D721Med (cell line): ENCODE results near the gene PPP1R37.
"Not testable (repeated sequence)": the region's sequence is repeated elsewhere in the genome, so short reads cannot be mapped to it uniquely, and the experiment has no call there.

Experiments used
- DNase-seq: peaks from one replicate; pipeline ENCODE4 v3.0.0; 2011; ENCODE audit warnings: low spot score; ENCODE audit not compliant: insufficient read length
- FAIRE-seq: peaks from 2 replicates; lab custom pipeline; 2011; peaks lifted over from hg19 to GRCh38; lab: Jason Lieb, UNC
- TF ChIP-seq, protein P1 (sequence below): IDR thresholded peaks from 2 replicates; pipeline ENCODE4 v1.5.1; 2012; ENCODE audit warnings: mild to moderate bottlenecking, control low read depth; ENCODE audit not compliant: insufficient read depth; ENCODE audit errors: missing control alignments

The PPP1R37 gene

GRCh38 chr19:45100846-45101252 lies 7.9 kb downstream of the PPP1R37 start:
- TF ChIP-seq, protein P1, sequence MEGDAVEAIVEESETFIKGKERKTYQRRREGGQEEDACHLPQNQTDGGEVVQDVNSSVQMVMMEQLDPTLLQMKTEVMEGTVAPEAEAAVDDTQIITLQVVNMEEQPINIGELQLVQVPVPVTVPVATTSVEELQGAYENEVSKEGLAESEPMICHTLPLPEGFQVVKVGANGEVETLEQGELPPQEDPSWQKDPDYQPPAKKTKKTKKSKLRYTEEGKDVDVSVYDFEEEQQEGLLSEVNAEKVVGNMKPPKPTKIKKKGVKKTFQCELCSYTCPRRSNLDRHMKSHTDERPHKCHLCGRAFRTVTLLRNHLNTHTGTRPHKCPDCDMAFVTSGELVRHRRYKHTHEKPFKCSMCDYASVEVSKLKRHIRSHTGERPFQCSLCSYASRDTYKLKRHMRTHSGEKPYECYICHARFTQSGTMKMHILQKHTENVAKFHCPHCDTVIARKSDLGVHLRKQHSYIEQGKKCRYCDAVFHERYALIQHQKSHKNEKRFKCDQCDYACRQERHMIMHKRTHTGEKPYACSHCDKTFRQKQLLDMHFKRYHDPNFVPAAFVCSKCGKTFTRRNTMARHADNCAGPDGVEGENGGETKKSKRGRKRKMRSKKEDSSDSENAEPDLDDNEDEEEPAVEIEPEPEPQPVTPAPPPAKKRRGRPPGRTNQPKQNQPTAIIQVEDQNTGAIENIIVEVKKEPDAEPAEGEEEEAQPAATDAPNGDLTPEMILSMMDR = no peak
- FAIRE-seq (no peak), DNase-seq (no peak)

GRCh38 chr19:45101806-45102205 lies 8.8 kb downstream of the PPP1R37 start:
- FAIRE-seq (no peak), DNase-seq (no peak)
- TF ChIP-seq, protein P1 = no peak

GRCh38 chr19:45102481-45102880 lies 9.5 kb downstream of the PPP1R37 start:
- no peak for FAIRE-seq
- DNase-seq = no peak
- TF ChIP-seq, protein P1 = no peak

DNA sequence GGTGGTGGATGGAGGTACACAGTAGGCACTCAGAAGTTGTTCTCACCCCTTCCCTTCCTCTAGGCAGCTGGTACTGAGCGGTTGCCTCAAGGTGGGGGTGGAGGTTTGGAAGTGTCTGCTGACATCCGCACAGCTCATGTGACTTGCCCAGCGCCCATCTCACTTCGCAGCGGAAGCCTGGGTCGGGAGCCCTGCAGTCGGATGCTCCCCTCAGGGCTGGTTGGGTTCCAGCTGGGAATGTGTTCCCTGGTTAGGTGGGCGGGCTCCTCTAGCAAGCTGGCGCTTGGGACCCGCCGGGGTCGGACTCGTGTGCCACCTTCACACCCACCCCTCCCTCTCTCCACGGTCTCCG lies 10.2 kb downstream of the PPP1R37 start:
- DNase-seq = no peak
- FAIRE-seq = no peak
- TF ChIP-seq, protein P1 = no peak

- DNase-seq (peak; percentile 97), FAIRE-seq (peak; percentile 75)
- TF ChIP-seq, protein P1 = peak; percentile 32
These were observed 10.7 kb downstream of the PPP1R37 start for GRCh38 chr19:45103508-45104319.

GRCh38 chr19:45104658-45105349 lies 11.8 kb downstream of the PPP1R37 start:
- DNase-seq (no peak), FAIRE-seq (no peak)
- TF ChIP-seq, protein P1 = no peak

DNA sequence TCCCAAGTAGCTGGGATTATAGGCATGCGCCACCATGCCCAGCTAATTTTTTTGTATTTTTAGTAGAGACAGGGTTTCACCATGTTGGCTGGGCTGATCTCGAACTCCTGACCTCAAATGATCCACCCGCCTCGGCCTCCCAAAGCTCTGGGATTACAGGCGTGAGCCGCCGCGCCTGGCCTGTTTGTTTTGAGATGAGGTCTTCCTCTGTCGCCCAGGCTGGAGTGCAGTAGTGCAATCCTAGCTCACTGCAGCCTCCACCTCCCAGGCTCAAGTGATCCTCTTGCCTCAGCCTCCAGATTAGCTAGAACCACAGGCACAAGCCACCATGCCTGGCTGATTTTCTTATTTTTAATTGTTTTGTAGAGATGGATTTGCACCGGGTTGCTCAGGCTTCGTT lies 13.4 kb downstream of the PPP1R37 start:
- FAIRE-seq, DNase-seq: not testable (repeated sequence)
